ENCODE measurements around the gene LAMTOR3. TPM values are rescaled to one million over a fixed set of nuclear protein-coding genes. Genes with fewer than 3 reads are reported as not detected.

LAMTOR3 gene
- total and polyA plus RNA-seq, 2 donors (not counting 3 experiments of a cell fraction or from before 2014, with no cell fraction given), result 25.3 to 31.0 TPM

GRCh38 chr4:99918656-99919055 lies 24.4 kb upstream of the LAMTOR3 start:
- H3K4me2 ChIP-seq (ENCODE audit: insufficient read depth, low read length), result no peak overlapping the region
- dilution Hi-C loops (cut with MboI; ENCODE audit: extremely low pct_ligation_motif_present, low sequenced_read_pairs) (no loop called here), intact Hi-C loops (cut with micrococcal nuclease) (no loop called here)
- H3K36me3 ChIP-seq (ENCODE audit: control insufficient read depth in 2 of 2, extremely low read depth in 1 of 2, insufficient read depth in 2 of 2, low read length in 2 of 2), result peaks cover 2 to 5% of the 10 kb centered on the region in 2 experiments
- DNase-seq (ENCODE audit: low read depth, low spot score), result no peak
- H3K9ac ChIP-seq (replicated peaks; ENCODE audit: extremely low read depth, insufficient read depth, low read length), result no peak overlapping the region
- H3K9me3 ChIP-seq (replicated peaks; ENCODE audit: control insufficient read depth, insufficient read depth, low read length), result no peaks in the 10 kb centered on the region
- no peaks in the 10 kb centered on the region for H3K27me3 ChIP-seq (ENCODE audit: control insufficient read depth in 2 of 2, insufficient read depth in 2 of 2, low read length in 2 of 2)
- H4K20me1 ChIP-seq (replicated peaks; ENCODE audit: control insufficient read depth, extremely low read depth, insufficient read depth, low read length), result no peaks in the 10 kb centered on the region
- no peaks in the 10 kb centered on the region for H3K4me1 ChIP-seq (ENCODE audit: control insufficient read depth, extremely low read depth, insufficient read depth, low read length)
- BruUV-seq (replicated peaks), result no TSS peak
- ChIA-PET CTCF (interaction anchor here (0.8 kb wide), 1 partner anchor 21 kb away, joined by 3 read pairs; no protein-coding TSS in a partner anchor), POLR2A (no interaction called here)
- H3K4me3 ChIP-seq (replicated peaks in 1 of 3; ENCODE audit: insufficient read depth in 1 of 3, low read depth in 1 of 3, low read length in 3 of 3), result no peak overlapping the region
- no peak overlapping the region for H3K27ac ChIP-seq (ENCODE audit: insufficient read depth, low read depth, low read length)
- no peak for TF ChIP-seq JUN (IDR thresholded peaks at IDR 0.05; ENCODE audit: borderline replicate concordance, insufficient read depth, insufficient read length, low read depth)
- no peak for TF ChIP-seq MYC (IDR thresholded peaks at IDR 0.05; ENCODE audit: low read depth, low read length)
- TF ChIP-seq GATA2 (IDR thresholded peaks at IDR 0.05; ENCODE audit: insufficient read depth, insufficient read length, low read depth, low read length), result no peak
- no peak for TF ChIP-seq POLR2AphosphoS5 (IDR thresholded peaks at IDR 0.05; ENCODE audit: insufficient read depth, low read depth, low read length)
- no peak for TF ChIP-seq EZH2 (IDR thresholded peaks at IDR 0.05; ENCODE audit: borderline replicate concordance, low read depth, low read length, severe bottlenecking)
- no peak for TF ChIP-seq FOS (IDR thresholded peaks at IDR 0.05; ENCODE audit: borderline replicate concordance, insufficient read depth, low read length)
- TF ChIP-seq CTCF (IDR thresholded peaks at IDR 0.05; ENCODE audit: extremely low read depth in 1 of 2, insufficient read depth in 1 of 2, low read depth in 1 of 2, low read length in 2 of 2), result no peak
- no peak for TF ChIP-seq POLR2A (IDR thresholded peaks at IDR 0.05; ENCODE audit: low read depth, low read length)
- no peak for TF ChIP-seq MAX (IDR thresholded peaks at IDR 0.05; ENCODE audit: insufficient read depth, insufficient read length)
- no peaks in the 10 kb centered on the region for H3K79me2 ChIP-seq (ENCODE audit: control insufficient read depth, insufficient read depth, low read length)
- no peaks in the 10 kb centered on the region for H3K9me1 ChIP-seq (replicated peaks; ENCODE audit: control insufficient read depth, extremely low read depth, insufficient read depth, low read length)
- no peak overlapping the region for H2AFZ ChIP-seq (ENCODE audit: low read depth, low read length)
- FAIRE-seq, result no peak
